GM10248 (cell line): ENCODE results near the gene KRT77.
"Not testable (repeated sequence)": the region's sequence is repeated elsewhere in the genome, so short reads cannot be mapped to it uniquely, and the experiment has no call there.

ENCODE experiments used
- CTCF ChIA-PET: fragments of 300-600 bp; sonication (Branson Sonifier 250); formaldehyde crosslinking; extraction: SDS; loops from one replicate; lab custom pipeline; 2021; ENCODE audit warnings: antibody characterized with exemption; lab: Yijun Ruan, JAX
- POLR2A ChIA-PET: fragments of 350-650 bp; sonication (Branson Sonifier 250); formaldehyde crosslinking; extraction: SDS; loops from one replicate; lab custom pipeline; 2020; ENCODE audit warnings: antibody characterized with exemption; lab: Yijun Ruan, JAX
- DNase-seq: peaks from one replicate; pipeline ENCODE4 v3.0.0; 2012; ENCODE audit errors: extremely low spot score
- TF ChIP-seq, protein P1 (sequence below): IDR thresholded peaks from 2 replicates; pipeline ENCODE4 v1.5.1; 2012; ENCODE audit warnings: mild to moderate bottlenecking, low read depth; ENCODE audit errors: extremely low read depth, missing control alignments, control extremely low read depth

The KRT77 gene

DNA sequence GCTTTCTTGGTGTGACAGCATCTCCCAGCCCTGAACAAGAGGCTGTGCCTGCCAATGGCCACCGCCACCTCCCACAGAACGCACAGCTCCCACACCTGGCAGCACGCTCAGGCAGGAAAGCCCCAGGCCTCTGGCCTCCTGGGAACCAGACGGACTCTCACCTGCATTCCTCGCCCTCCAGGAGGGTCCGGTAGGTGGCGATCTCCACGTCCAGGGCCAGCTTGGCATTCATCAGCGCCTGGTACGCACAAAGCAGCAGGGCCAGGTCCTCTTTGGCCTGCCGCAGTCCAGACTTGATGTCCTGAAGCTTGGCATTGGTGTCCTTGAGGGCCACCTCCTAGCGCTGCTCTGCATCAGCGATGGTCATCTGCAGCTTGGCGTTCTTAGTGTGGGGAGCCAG is 12.1 kb upstream of the KRT77 start:
- TF ChIP-seq, protein P1, sequence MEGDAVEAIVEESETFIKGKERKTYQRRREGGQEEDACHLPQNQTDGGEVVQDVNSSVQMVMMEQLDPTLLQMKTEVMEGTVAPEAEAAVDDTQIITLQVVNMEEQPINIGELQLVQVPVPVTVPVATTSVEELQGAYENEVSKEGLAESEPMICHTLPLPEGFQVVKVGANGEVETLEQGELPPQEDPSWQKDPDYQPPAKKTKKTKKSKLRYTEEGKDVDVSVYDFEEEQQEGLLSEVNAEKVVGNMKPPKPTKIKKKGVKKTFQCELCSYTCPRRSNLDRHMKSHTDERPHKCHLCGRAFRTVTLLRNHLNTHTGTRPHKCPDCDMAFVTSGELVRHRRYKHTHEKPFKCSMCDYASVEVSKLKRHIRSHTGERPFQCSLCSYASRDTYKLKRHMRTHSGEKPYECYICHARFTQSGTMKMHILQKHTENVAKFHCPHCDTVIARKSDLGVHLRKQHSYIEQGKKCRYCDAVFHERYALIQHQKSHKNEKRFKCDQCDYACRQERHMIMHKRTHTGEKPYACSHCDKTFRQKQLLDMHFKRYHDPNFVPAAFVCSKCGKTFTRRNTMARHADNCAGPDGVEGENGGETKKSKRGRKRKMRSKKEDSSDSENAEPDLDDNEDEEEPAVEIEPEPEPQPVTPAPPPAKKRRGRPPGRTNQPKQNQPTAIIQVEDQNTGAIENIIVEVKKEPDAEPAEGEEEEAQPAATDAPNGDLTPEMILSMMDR, result no peak
- ChIA-PET POLR2A (interaction anchor here (0.5 kb wide), 1 partner anchor 30 kb away, joined by 3 read pairs; no protein-coding TSS in a partner anchor), CTCF (interaction anchor here (1.1 to 1.7 kb wide), 2 partner anchors 14 to 16 kb away, joined by 3 to 4 read pairs; no protein-coding TSS in a partner anchor)
- DNase-seq, result no peak

DNA sequence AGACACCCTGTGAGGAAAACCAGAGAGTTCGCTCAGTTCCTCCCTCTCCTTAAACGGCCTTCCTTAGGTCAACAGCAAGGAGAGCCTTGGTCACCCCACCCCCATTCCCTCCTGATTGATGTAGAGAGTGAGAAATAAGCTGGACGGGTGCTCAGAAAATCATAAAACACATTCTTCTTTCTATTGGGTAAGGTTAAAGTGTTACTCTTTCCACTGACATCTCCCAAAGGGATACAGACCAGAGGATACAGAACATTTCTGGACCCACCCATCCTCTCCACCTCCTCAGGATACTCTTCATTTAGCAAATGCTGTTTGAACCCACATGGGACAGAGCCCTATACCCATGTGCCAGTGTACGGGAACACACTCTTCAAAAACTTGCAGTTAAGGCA is 11.6 kb upstream of the KRT77 start:
- POLR2A ChIA-PET, result no interaction called here

DNA sequence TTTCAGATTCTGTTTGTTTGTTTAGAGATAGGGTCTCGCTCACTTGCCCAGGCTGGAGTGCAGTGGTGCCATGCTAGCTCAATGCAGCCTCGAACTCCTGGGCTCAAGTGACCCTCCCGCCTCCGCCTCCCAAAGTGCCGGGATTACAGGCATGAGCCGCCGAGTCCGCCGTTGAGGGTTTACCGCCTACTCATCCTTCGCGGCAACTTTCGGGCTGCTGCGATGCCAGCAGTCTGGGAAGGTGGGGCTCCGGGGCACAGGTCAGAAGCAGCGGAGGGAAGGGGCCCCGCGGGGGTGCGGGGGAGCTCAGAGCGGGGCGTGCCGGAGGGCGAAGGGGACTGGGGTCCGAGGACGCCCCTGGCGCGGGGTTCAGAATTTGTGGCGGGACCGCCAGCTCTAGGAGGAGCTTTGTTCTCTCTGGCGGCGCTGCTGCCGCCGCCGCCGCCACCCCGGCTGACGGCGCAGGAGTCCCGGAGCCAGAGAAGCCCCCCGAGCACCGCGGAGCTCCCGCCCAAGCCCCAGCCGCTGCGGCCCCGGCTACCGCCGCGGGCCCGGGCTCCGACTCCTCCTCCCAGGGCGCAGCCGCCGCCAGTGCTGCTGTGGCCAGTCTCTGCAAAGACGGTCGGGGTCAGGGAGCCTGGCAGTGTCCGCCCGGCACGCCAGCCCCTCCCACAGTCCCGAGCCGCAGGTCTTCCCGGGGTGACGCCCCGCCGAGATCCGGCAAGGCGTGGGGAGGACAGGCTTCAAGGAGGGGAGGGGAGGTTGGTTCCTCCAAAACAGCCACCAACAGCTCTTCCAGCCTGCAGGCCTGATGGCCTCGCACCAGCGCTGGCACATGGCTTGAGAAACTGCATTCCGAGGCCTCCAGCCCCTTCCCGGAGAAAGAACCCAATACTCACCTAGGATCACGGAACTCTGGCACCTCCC is 10.9 kb upstream of the KRT77 start:
- TF ChIP-seq, protein P1, result no peak

More for the DNA sequence above, 11.6 kb upstream of the KRT77 start:
- DNase-seq, result no peak
- TF ChIP-seq, protein P1, result no peak
- CTCF ChIA-PET, result interaction anchor here (1.1 to 1.7 kb wide), 2 partner anchors 14 to 16 kb away, joined by 3 to 4 read pairs; no protein-coding TSS in a partner anchor

DNA sequence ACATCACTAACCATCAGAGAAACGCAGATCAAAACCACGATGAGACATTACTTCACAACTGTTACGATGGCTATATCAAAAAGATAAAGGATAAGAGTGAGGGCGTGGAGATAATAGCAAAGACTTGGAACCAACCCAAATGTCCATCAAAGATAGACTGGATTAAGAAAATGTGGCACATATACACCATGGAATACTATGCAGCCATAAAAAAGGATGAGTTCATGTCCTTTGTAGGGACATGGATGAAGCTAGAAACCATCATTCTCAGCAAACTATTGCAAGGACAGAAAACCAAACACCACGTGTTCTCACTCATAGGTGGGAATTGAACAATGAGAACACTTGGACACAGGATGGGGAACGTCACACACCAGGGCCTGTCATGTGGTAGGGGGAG is 8.8 kb upstream of the KRT77 start:
- DNase-seq, POLR2A ChIA-PET: not testable (repeated sequence)
- CTCF ChIA-PET, result interaction anchor here (1.4 kb wide), 1 partner anchor 385 kb away, joined by 3 read pairs; no protein-coding TSS in a partner anchor

More for the DNA sequence above, 10.9 kb upstream of the KRT77 start:
- ChIA-PET POLR2A (no interaction called here), CTCF (interaction anchor here (1.1 kb wide), 1 partner anchor 15 kb away, joined by 3 read pairs; no protein-coding TSS in a partner anchor)
- no peak for DNase-seq

DNA sequence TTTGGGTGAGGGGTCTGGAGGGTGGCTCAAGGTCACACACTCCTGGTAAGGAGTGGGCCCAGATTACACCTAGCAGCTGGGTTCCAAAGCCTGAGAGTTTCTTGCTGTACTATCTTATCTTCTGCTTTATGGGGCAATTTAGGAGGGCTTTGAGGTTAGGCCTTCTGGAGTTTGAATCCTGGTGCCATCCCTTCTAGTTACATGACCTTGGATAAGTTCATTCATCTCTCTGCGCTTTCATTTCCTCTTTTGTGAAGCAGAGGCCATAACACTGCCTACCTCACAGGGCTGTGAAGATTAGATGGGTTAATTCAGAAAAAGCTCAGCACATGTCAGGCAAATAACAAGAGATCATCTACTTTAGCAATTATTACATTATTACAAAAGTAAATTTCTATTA is 7.4 kb upstream of the KRT77 start:
- ChIA-PET CTCF (no interaction called here), POLR2A (no interaction called here)
- DNase-seq, result no peak

DNA sequence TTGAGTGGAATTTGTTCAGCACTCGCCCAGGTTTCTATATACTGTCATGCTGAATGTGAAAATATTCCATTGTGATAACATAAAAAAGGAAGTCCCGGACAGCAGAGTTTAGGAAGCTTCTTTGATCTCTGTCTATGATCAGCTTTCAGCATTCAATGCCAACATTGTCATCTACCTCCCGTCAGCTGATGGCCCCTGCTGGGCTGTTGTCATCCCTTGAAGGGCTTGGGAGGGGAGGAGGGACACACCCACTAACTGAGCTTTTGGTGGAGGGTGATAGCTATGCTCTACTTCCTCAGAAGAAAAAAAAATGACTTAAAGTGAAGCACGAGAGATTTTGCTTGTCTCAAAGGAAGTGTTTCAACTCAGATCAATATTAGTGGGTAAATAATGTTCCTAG is 4.7 kb upstream of the KRT77 start:
- no peak for DNase-seq
- ChIA-PET POLR2A (no interaction called here), CTCF (no interaction called here)
- TF ChIP-seq, protein P1, result no peak

More for the DNA sequence above, 7.4 kb upstream of the KRT77 start:
- TF ChIP-seq, protein P1, result no peak

DNA sequence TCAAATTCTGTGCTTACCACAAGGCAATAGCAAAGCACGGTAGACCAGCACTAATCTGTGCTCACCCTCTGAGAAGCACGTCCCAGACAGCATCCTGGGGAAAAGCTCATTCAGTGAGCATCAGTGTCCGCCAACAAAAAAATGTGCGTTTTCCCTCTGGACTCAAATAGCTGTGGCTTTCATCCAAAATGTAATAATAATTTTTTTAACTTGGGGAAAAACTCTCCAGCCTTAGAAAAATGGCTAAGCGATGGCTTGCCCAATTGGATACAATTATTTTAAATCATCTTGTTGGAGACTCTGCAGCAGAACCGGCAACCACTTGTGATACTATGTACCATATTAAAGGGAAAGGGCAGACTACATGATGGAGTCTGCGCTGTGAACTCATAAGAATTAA is 1.1 kb upstream of the KRT77 start:
- ChIA-PET CTCF (no interaction called here), POLR2A (no interaction called here)
- DNase-seq, result no peak
- TF ChIP-seq, protein P1, result no peak
